Loucy (cell line): ENCODE results near the gene MACROD2.

Experiments used
- EZH2phosphoT487 ChIP-seq: fragments of 200-600 bp; IDR thresholded peaks from 2 replicates; pipeline ENCODE4 v1.6.1; 2018; ENCODE audit warnings: antibody characterized with exemption, mild to moderate bottlenecking, moderate library complexity, borderline replicate concordance
- TF ChIP-seq, protein P1 (sequence below): fragments of 200-600 bp; sonication (generic); conservative IDR thresholded peaks from 2 replicates; pipeline ENCODE4 v1.5.1; 2014; ENCODE audit warnings: mild to moderate bottlenecking, antibody characterized with exemption, low read length

DNA sequence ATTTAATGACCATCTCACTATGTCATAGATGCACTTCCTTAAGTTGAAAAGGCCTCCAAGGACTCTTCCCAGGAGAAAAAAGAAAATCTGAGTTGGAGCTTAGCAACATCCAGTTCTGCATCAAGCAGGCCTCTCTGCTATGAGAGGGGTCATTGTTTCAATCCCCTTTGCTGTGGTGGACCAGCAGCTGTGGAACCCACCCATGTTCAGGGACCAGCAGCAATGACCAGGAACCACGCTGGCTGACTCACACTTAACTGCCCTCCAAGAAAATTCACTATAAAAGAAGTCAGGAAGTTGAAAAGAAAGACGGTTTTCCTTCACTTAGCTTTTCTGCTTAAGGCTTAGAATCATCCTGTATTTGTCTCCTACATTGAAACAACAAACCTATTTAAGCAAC is 1404.5 kb downstream of the MACROD2 start:
- TF ChIP-seq, protein P1, sequence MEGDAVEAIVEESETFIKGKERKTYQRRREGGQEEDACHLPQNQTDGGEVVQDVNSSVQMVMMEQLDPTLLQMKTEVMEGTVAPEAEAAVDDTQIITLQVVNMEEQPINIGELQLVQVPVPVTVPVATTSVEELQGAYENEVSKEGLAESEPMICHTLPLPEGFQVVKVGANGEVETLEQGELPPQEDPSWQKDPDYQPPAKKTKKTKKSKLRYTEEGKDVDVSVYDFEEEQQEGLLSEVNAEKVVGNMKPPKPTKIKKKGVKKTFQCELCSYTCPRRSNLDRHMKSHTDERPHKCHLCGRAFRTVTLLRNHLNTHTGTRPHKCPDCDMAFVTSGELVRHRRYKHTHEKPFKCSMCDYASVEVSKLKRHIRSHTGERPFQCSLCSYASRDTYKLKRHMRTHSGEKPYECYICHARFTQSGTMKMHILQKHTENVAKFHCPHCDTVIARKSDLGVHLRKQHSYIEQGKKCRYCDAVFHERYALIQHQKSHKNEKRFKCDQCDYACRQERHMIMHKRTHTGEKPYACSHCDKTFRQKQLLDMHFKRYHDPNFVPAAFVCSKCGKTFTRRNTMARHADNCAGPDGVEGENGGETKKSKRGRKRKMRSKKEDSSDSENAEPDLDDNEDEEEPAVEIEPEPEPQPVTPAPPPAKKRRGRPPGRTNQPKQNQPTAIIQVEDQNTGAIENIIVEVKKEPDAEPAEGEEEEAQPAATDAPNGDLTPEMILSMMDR = no peak
- no peak for TF ChIP-seq EZH2phosphoT487
